Prostate gland (tissue), 2 donors: ENCODE measurements around the gene SREBF2.

Source experiments
- CTCF ChIP-seq, 4 experiments: fragments of 200-600 bp in 2 of 4; fragments of 450-650 bp in 2 of 4; sonication (generic) in 2 of 4; IDR thresholded peaks; 1 replicate in 3 of 4; 2 replicates in 1 of 4; pipeline ENCODE4 v1.5.1; 2016 to 2019; ENCODE audit warnings: antibody characterized with exemption in 4 of 4, mild to moderate bottlenecking in 2 of 4, moderate library complexity in 2 of 4
- POLR2A ChIP-seq: fragments of 450-650 bp; IDR thresholded peaks from one replicate; pipeline ENCODE4 v1.6.1; 2016; ENCODE audit warnings: antibody characterized with exemption, mild to moderate bottlenecking

DNA sequence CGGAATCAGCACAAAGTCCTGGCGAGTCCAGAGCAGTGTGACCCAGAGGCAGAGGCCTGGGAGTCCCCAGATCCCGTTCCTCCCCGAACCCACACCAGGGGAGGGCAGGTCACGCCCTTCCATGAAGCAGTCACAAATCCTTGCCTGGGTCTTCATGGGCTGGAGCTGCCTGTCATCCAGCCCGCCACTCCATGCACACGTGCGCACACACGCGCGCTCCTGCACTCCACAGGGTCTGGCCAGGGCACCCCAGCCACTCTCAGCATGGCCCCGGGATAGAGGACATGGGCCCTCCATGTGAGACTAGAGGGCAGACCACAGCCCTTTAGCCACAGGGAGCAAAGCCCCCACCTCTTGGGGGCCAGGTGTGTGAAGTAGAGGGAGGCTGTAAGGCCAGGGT lies 99.4 kb downstream of the SREBF2 start:
- TF ChIP-seq POLR2A (no peak), CTCF (IDR thresholded peaks at IDR 0.05) (no peak)
